ENCODE measurements around the gene DONSON. TPM values are rescaled to one million over a fixed set of nuclear protein-coding genes. Genes with fewer than 3 reads are reported as not detected.

DONSON gene
- total RNA-seq, 1 donor from 2014 or later, result 0.53 TPM

DNA sequence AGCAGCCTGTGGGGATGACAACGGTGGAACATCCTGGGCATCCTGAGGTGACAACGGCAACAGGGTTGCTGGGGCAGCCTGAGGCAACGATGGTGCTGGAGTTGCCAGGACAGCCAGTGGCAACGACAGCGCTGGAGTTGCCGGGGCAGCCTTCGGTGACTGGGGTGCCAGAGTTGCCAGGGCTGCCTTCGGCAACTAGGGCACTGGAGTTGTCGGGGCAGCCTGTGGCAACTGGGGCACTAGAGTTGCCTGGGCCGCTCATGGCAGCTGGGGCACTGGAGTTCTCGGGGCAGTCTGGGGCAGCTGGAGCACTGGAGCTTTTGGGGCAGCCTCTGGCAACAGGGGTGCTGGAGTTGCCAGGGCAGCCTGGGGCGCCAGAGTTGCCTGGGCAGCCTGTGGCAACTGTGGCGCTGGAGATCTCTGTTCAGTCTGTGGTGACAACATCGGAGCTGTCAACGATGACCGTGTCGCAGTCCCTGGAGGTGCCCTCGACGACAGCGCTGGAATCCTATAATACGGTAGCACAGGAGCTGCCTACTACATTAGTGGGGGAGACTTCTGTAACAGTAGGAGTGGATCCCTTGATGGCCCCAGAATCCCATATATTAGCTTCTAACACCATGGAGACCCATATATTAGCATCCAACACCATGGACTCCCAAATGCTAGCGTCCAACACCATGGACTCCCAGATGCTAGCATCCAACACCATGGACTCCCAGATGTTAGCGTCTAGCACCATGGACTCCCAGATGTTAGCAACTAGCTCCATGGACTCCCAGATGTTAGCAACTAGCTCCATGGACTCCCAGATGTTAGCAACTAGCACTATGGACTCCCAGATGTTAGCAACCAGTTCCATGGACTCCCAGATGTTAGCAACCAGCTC is 37.5 kb downstream of the DONSON start:
- H3K4me1 ChIP-seq, result peaks cover 0 to 6% of the 10 kb centered on the region in 2 donors
- H3K9me3 ChIP-seq, result no peaks in the 10 kb centered on the region
- TF ChIP-seq, protein P1, sequence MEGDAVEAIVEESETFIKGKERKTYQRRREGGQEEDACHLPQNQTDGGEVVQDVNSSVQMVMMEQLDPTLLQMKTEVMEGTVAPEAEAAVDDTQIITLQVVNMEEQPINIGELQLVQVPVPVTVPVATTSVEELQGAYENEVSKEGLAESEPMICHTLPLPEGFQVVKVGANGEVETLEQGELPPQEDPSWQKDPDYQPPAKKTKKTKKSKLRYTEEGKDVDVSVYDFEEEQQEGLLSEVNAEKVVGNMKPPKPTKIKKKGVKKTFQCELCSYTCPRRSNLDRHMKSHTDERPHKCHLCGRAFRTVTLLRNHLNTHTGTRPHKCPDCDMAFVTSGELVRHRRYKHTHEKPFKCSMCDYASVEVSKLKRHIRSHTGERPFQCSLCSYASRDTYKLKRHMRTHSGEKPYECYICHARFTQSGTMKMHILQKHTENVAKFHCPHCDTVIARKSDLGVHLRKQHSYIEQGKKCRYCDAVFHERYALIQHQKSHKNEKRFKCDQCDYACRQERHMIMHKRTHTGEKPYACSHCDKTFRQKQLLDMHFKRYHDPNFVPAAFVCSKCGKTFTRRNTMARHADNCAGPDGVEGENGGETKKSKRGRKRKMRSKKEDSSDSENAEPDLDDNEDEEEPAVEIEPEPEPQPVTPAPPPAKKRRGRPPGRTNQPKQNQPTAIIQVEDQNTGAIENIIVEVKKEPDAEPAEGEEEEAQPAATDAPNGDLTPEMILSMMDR (IDR thresholded peaks at IDR 0.05), result no peak
- H3K27ac ChIP-seq, result no peak overlapping the region
- DNase-seq (ENCODE audit: low spot score in 2 of 2), result no peak
- intact Hi-C loops (cut with DNase I), result no loop called here
- H3K27me3 ChIP-seq, result no peaks in the 10 kb centered on the region
- H3K4me3 ChIP-seq, result no peak overlapping the region
- H3K36me3 ChIP-seq, result peaks cover 70 to 87% of the 10 kb centered on the region in 2 donors

DNA sequence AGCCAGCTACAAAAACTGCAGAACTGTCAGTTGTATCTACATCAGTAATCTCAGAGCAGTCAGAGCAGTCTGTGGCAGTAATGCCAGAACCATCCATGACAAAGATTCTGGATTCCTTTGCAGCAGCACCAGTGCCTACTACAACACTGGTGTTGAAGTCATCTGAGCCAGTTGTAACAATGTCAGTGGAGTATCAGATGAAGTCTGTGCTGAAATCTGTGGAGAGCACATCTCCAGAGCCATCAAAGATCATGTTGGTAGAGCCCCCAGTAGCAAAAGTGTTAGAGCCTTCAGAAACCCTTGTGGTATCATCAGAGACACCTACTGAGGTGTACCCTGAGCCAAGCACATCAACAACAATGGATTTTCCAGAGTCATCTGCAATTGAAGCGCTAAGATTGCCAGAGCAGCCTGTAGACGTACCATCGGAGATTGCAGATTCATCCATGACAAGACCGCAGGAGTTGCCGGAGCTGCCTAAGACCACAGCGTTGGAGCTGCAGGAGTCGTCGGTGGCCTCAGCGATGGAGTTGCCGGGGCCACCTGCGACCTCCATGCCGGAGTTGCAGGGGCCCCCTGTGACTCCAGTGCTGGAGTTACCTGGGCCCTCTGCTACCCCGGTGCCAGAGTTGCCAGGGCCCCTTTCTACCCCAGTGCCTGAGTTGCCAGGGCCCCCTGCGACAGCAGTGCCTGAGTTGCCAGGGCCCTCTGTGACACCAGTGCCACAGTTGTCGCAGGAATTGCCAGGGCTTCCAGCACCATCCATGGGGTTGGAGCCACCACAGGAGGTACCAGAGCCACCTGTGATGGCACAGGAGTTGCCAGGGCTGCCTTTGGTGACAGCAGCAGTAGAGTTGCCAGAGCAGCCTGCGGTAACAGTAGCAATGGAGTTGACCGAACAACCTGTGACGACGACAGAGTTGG is 38.4 kb downstream of the DONSON start:
- TF ChIP-seq, protein P1 (IDR thresholded peaks at IDR 0.05), result no peak
- DNase-seq (ENCODE audit: low spot score in 2 of 2), result no peak
- no peak overlapping the region for H3K4me3 ChIP-seq
- H3K4me1 ChIP-seq, result peaks cover 0 to 6% of the 10 kb centered on the region in 2 donors
- H3K36me3 ChIP-seq, result peaks cover 70 to 78% of the 10 kb centered on the region in 2 donors
- H3K9me3 ChIP-seq, result no peaks in the 10 kb centered on the region
- no peak overlapping the region for H3K27ac ChIP-seq
- intact Hi-C loops (cut with DNase I), result no loop called here
- H3K27me3 ChIP-seq, result no peaks in the 10 kb centered on the region

DNA sequence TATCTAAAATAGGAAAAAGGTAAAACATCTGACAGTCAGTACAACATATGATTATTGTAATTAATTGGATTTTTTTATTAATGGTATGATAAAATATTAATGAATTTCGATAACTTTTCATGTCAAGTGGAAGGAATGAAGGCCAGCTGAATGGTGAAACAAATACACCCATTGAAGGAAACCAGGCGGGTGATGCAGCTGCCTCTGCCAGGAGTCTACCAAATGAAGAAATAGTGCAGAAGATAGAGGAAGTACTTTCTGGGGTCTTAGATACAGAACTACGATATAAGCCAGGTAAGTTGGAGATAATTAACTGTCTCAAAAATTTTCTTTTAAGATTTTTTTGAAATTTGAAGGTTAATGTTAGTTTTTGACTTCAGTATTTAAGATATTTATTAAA is 42.4 kb downstream of the DONSON start:
- H3K27ac ChIP-seq, result no peak overlapping the region
- TF ChIP-seq, protein P1 (IDR thresholded peaks at IDR 0.05), result no peak
- H3K36me3 ChIP-seq, result peaks cover 33 to 40% of the 10 kb centered on the region in 2 donors
- H3K4me1 ChIP-seq, result peaks cover 0 to 13% of the 10 kb centered on the region in 2 donors
- H3K27me3 ChIP-seq, result no peaks in the 10 kb centered on the region
- H3K9me3 ChIP-seq, result no peaks in the 10 kb centered on the region
- intact Hi-C loops (cut with DNase I), result no loop called here
- H3K4me3 ChIP-seq, result no peak overlapping the region
- DNase-seq (ENCODE audit: low spot score in 2 of 2), result no peak

DNA sequence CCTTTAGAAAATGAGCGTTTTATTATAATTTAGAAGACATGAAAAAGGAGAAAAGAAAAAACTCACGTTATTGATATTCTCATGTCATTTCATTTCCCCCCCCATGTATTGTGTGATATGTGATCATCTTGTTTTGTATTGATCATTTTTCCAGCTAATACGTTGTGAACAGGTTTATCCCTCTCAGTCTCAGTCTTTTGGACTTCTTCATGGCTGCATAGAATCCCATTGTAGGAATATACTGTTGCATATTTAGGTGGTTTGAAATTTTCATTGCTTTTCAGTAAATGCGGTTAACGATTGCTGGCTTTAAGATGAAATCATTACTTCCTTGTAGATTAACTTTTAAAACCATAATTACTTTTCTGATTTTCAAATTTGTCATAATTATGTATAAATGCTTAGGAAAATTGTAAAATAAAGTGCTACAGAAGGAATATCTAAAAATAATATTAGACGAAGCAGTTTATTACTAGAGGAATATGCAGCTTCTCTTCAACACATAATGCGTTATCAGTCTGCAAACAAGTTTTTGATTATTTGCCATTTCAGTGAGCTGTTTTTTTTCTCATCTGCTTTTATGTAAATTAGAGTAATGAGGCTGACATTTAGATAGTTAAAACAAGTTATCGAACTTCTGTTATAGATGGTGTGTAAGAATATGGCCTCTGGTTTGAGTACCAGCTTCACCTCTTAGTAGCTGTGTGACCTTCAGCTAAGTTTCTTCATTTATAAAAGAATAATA is 43.9 kb downstream of the DONSON start:
- intact Hi-C loops (cut with DNase I), result no loop called here
- no peak for DNase-seq (ENCODE audit: low spot score in 2 of 2)
- no peak overlapping the region for H3K27ac ChIP-seq
- TF ChIP-seq, protein P1 (IDR thresholded peaks at IDR 0.05), result no peak
- no peaks in the 10 kb centered on the region for H3K9me3 ChIP-seq
- no peaks in the 10 kb centered on the region for H3K27me3 ChIP-seq
- peak overlapping the region; percentile 79 to 82 for H3K4me3 ChIP-seq
- peaks cover 19 to 25% of the 10 kb centered on the region in 2 donors for H3K36me3 ChIP-seq
- peaks cover 0 to 18% of the 10 kb centered on the region in 2 donors for H3K4me1 ChIP-seq

DNA sequence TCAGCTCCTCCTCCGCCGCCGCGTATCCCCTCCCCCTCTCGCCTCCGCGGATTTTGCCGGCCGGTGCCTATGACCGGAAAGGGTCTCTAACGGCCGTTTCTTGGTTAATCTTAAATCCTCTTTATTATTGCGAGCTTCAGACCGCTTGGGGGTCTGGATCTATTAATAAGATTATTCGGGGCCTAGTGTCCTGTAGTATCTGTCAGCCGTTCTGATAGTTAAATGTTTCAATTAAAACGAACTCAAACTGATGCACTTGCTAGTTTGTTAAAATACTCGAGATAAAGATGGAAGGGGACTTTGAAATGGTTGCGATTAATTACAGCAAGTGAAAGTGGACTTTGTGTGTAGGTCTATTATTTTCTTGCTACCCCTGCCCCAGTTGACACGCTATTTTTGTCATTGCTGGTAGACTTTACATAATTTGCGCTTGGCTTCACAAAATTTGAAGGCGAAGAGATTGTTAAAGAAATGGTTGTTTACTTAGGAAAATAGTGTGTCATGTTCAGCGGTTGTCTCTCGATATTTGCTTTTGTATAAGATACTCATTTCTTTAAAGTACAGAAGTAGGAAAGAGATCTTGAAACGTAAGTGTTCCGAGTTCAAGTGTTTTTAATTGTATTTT is 44.9 kb downstream of the DONSON start:
- intact Hi-C loops (cut with DNase I), result no loop called here
- H3K9me3 ChIP-seq, result no peaks in the 10 kb centered on the region
- peak overlapping the region; percentile 79 to 82 for H3K4me3 ChIP-seq
- no peaks in the 10 kb centered on the region for H3K27me3 ChIP-seq
- peaks cover 14 to 24% of the 10 kb centered on the region in 2 donors for H3K36me3 ChIP-seq
- peaks cover 0 to 18% of the 10 kb centered on the region in 2 donors for H3K4me1 ChIP-seq
- DNase-seq (ENCODE audit: low spot score in 2 of 2), result peak in 1 of 2 donors; percentile 81
- TF ChIP-seq, protein P1 (IDR thresholded peaks at IDR 0.05), result no peak
- H3K27ac ChIP-seq, result peak overlapping the region; percentile 98 to 99
